ENCODE results near the gene ABI1.

GRCh38 chr10:26810435-26811026, 50.2 kb downstream of the ABI1 start:
- TF ChIP-seq CTCF (IDR thresholded peaks at IDR 0.05; ENCODE audit: extremely low read depth in 1 of 2, insufficient read depth in 1 of 2, low read depth in 1 of 2, low read length in 2 of 2) (no peak), POLR2A (IDR thresholded peaks at IDR 0.05; ENCODE audit: low read depth, low read length) (no peak), EZH2 (IDR thresholded peaks at IDR 0.05; ENCODE audit: borderline replicate concordance, low read depth, low read length, severe bottlenecking) (no peak), POLR2AphosphoS5 (IDR thresholded peaks at IDR 0.05; ENCODE audit: insufficient read depth, low read depth, low read length) (no peak), GATA2 (IDR thresholded peaks at IDR 0.05; ENCODE audit: insufficient read depth, insufficient read length, low read depth, low read length) (no peak), MYC (IDR thresholded peaks at IDR 0.05; ENCODE audit: low read depth, low read length) (no peak), FOS (IDR thresholded peaks at IDR 0.05; ENCODE audit: borderline replicate concordance, insufficient read depth, low read length) (no peak)
- TF ChIP-seq, protein P1, sequence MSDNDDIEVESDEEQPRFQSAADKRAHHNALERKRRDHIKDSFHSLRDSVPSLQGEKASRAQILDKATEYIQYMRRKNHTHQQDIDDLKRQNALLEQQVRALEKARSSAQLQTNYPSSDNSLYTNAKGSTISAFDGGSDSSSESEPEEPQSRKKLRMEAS (IDR thresholded peaks at IDR 0.05; ENCODE audit: insufficient read depth, insufficient read length): no peak
